Activated effector memory CD4-positive, alpha-beta T cell treated with Interleukin-2 at 50 U/mL for 16 hours (primary cell): ENCODE data around the gene PRRC1.
"Not testable (repeated sequence)": the region's sequence is repeated elsewhere in the genome, so short reads cannot be mapped to it uniquely, and the experiment has no call there.

Experiments used
- DNase-seq: peaks from one replicate; pipeline ENCODE4 v3.0.0-alpha.2; 2020

Gene PRRC1

GRCh38 chr5:127517480-127518318 is at the start of gene PRRC1:
Gene PRRC1 (plus strand): TSS chr5:127517640. CDS start chr5:127523480, 5,840 bp downstream.
- DNase-seq, result peak; percentile 75

GRCh38 chr5:127471211-127471610 is 46.2 kb upstream of the PRRC1 start:
- no peak for DNase-seq

GRCh38 chr5:127472700-127473099 is 44.7 kb upstream of the PRRC1 start:
- no peak for DNase-seq

GRCh38 chr5:127486471-127486870 is 31.0 kb upstream of the PRRC1 start:
- DNase-seq, result no peak

GRCh38 chr5:127492854-127493738 is 24.3 kb upstream of the PRRC1 start:
- no peak for DNase-seq

GRCh38 chr5:127498548-127498947 is 18.9 kb upstream of the PRRC1 start:
- DNase-seq, result no peak

GRCh38 chr5:127505905-127506304 is 11.5 kb upstream of the PRRC1 start:
- DNase-seq, result no peak

- DNase-seq, result no peak
Measured at GRCh38 chr5:127506616-127507015, 10.8 kb upstream of the PRRC1 start.

GRCh38 chr5:127508644-127509373 is 8.6 kb upstream of the PRRC1 start:
- no peak for DNase-seq

GRCh38 chr5:127513408-127513970 is 4.0 kb upstream of the PRRC1 start:
- no peak for DNase-seq

GRCh38 chr5:127514816-127515215 is 2.6 kb upstream of the PRRC1 start:
- DNase-seq, result no peak

- DNase-seq, result no peak
Measured at GRCh38 chr5:127515693-127516440, 1.6 kb upstream of the PRRC1 start.

- no peak for DNase-seq
Measured at GRCh38 chr5:127517110-127517479, 345 bp upstream of the PRRC1 start.

GRCh38 chr5:127518319-127518621 is 830 bp downstream of the PRRC1 start:
- DNase-seq, result no peak

GRCh38 chr5:127519527-127519926 is 2.1 kb downstream of the PRRC1 start:
- no peak for DNase-seq

- no peak for DNase-seq
Measured at GRCh38 chr5:127521138-127521770, 3.8 kb downstream of the PRRC1 start.

- DNase-seq, result no peak
Measured at GRCh38 chr5:127525181-127525580, 7.7 kb downstream of the PRRC1 start.

- no peak for DNase-seq
Measured at GRCh38 chr5:127529904-127530682, 12.7 kb downstream of the PRRC1 start.

- no peak for DNase-seq
Measured at GRCh38 chr5:127536687-127537086, 19.2 kb downstream of the PRRC1 start.

GRCh38 chr5:127540553-127540952 is 23.1 kb downstream of the PRRC1 start:
- not testable (repeated sequence) for DNase-seq

- DNase-seq, result not testable (repeated sequence)
Measured at GRCh38 chr5:127545249-127545648, 27.8 kb downstream of the PRRC1 start.
